ENCODE data around the gene CELSR1.

Gene CELSR1

GRCh38 chr22:46575911-46576555, 38.6 kb upstream of the CELSR1 start:
- TF ChIP-seq CTCF (IDR thresholded peaks at IDR 0.05; ENCODE audit: control extremely low read depth, extremely low read depth, low read depth, missing control alignments) = no peak
- ChIA-PET CTCF (interaction anchor here (1.8 kb wide), 1 partner anchor 13 kb away, joined by 11 read pairs; no protein-coding TSS in a partner anchor), POLR2A (no interaction called here)
- DNase-seq (ENCODE audit: extremely low spot score) = no peak

- TF ChIP-seq CTCF (IDR thresholded peaks at IDR 0.05; ENCODE audit: control extremely low read depth, extremely low read depth, low read depth, missing control alignments) = no peak
- CTCF ChIA-PET = interaction anchor here (1.8 kb wide), 1 partner anchor 12 kb away, joined by 11 read pairs; no protein-coding TSS in a partner anchor
- POLR2A ChIA-PET = no interaction called here
- no peak for DNase-seq (ENCODE audit: extremely low spot score)
These were observed 37.8 kb upstream of the CELSR1 start for GRCh38 chr22:46574993-46575910.

GRCh38 chr22:46574438-46574992, 37.1 kb upstream of the CELSR1 start:
- no peak for TF ChIP-seq CTCF (IDR thresholded peaks at IDR 0.05; ENCODE audit: control extremely low read depth, extremely low read depth, low read depth, missing control alignments)
- POLR2A ChIA-PET = no interaction called here
- CTCF ChIA-PET = interaction anchor here (1.0 to 1.8 kb wide), 2 partner anchors 11 kb away, joined by 8 to 11 read pairs; no protein-coding TSS in a partner anchor
- DNase-seq (ENCODE audit: extremely low spot score) = no peak

GRCh38 chr22:46573781-46574437, 36.5 kb upstream of the CELSR1 start:
- POLR2A ChIA-PET = no interaction called here
- CTCF ChIA-PET = interaction anchor here (1.0 kb wide), 1 partner anchor 10 kb away, joined by 8 read pairs; no protein-coding TSS in a partner anchor
- DNase-seq (ENCODE audit: extremely low spot score) = no peak
- no peak for TF ChIP-seq CTCF (IDR thresholded peaks at IDR 0.05; ENCODE audit: control extremely low read depth, extremely low read depth, low read depth, missing control alignments)

- POLR2A ChIA-PET = no interaction called here
- CTCF ChIA-PET = interaction anchor here (1.0 kb wide), 2 partner anchors 9 to 10 kb away, joined by 5 to 8 read pairs; no protein-coding TSS in a partner anchor
- TF ChIP-seq CTCF (IDR thresholded peaks at IDR 0.05; ENCODE audit: control extremely low read depth, extremely low read depth, low read depth, missing control alignments) = no peak
These were observed 35.7 kb upstream of the CELSR1 start for GRCh38 chr22:46572911-46573780.

More at GRCh38 chr22:46572911-46573780, 35.7 kb upstream of the CELSR1 start:
- DNase-seq (ENCODE audit: extremely low spot score) = no peak

Measured in GM10248 (cell line).